Measurements from ENCODE around the gene MAEA. TPM values are rescaled to one million over a fixed set of nuclear protein-coding genes. Genes with fewer than 3 reads are reported as not detected.

MAEA gene
- total and polyA plus RNA-seq, 10 of the 15 experiments (the other 5 are each of a cell fraction or from before 2014, with no cell fraction given): 3.6 to 67.1 (median 54.6) TPM

GRCh38 chr4:1250921-1251772 is 38.5 kb upstream of the MAEA start (continued):
- TF ChIP-seq PAX5 (IDR thresholded peaks at IDR 0.05; ENCODE audit: borderline replicate concordance, low read depth, low read length): no peak
- no peak for TF ChIP-seq ZNF274 (IDR thresholded peaks at IDR 0.05; ENCODE audit: insufficient read depth, insufficient read length)
- no peak for TF ChIP-seq SIN3A (IDR thresholded peaks at IDR 0.05; ENCODE audit: low read depth, low read length)

- peaks cover 12% of the 10 kb centered on the region for H3K4me1 ChIP-seq (ENCODE audit: control insufficient read depth, insufficient read depth, low read length)
These were observed 38.0 kb upstream of the MAEA start for GRCh38 chr4:1251773-1252066.

More at GRCh38 chr4:1251773-1252066, 38.0 kb upstream of the MAEA start:
- 96% methylated on average over 11 of the region's 11 CpGs for WGBS (ENCODE audit: insufficient coverage, insufficient replicate concordance, low lambda C conversion rate, missing lambda C conversion rate)
- ChIA-PET RAD21 (ENCODE audit: unreplicated experiment) (interaction anchor here (1.9 kb wide), 1 partner anchor 95 kb away, joined by 10 read pairs; the partner anchor contains the start of gene UVSSA), CTCF (interaction anchor here (1.4 kb wide), 1 partner anchor 9 kb away, joined by 4 read pairs; no protein-coding TSS in a partner anchor), POLR2A (interaction anchor here (1.5 to 6.2 kb wide), 2 partner anchors 14 to 95 kb away, joined by 6 to 42 read pairs; partner anchors contain the start of gene UVSSA), SMC1A (ENCODE audit: uncharacterized antibody, unreplicated experiment) (no interaction called here)
- no peak for FAIRE-seq
- H3K9ac ChIP-seq (ENCODE audit: control insufficient read depth, insufficient read depth, low read length): no peak overlapping the region
- no peaks in the 10 kb centered on the region for H4K20me1 ChIP-seq (ENCODE audit: control insufficient read depth, insufficient read depth)
- peaks cover 27% of the 10 kb centered on the region for H3K79me2 ChIP-seq (ENCODE audit: control insufficient read depth, insufficient read depth, low read length)
- H3K36me3 ChIP-seq (ENCODE audit: control insufficient read depth in 2 of 2, insufficient read depth in 2 of 2, low read length in 1 of 2): peaks cover 0 to 4% of the 10 kb centered on the region in 2 experiments; a peak in 2 of 4 replicates
- H2AFZ ChIP-seq (ENCODE audit: control insufficient read depth, low read depth, low read length): no peak overlapping the region
- intact Hi-C loops (cut with micrococcal nuclease; ENCODE audit: unreplicated experiment) (no loop called here), in situ Hi-C loops (cut with MboI) (loop anchor here (5.0 kb wide), 1 partner anchor 101 kb away; no protein-coding TSS in a partner anchor)
- peaks cover 19% of the 10 kb centered on the region; the same call in 2 of the 3 replicates for H3K9me3 ChIP-seq (replicated peaks; ENCODE audit: control insufficient read depth, insufficient read depth, low read length)
- H3K4me2 ChIP-seq (ENCODE audit: control insufficient read depth, insufficient read depth): no peak overlapping the region
- H3K4me3 ChIP-seq: no peak overlapping the region
- DNase-seq (ENCODE audit: low read depth, low spot score): no peak
- no peak overlapping the region for H3K27ac ChIP-seq (ENCODE audit: control insufficient read depth, insufficient read depth)
- ATAC-seq: no peak
- H3K27me3 ChIP-seq (replicated peaks in 1 of 2; ENCODE audit: control insufficient read depth in 2 of 2, insufficient read depth in 2 of 2, low read length in 1 of 2): no peaks in the 10 kb centered on the region
- BruUV-seq (replicated peaks): no TSS peak
- TF ChIP-seq CTCF (IDR thresholded peaks at IDR 0.05 in 2 of 3, conservative IDR thresholded peaks at IDR 0.05 in 1 of 3; ENCODE audit: control insufficient read depth in 2 of 3, extremely low read depth in 1 of 3, insufficient read depth in 1 of 3, low read depth in 3 of 3, low read length in 3 of 3) (no peak), FOXM1 (IDR thresholded peaks at IDR 0.05; ENCODE audit: low read depth, low read length) (no peak), RUNX3 (IDR thresholded peaks at IDR 0.05; ENCODE audit: low read length) (no peak), NRF1 (conservative IDR thresholded peaks at IDR 0.05; ENCODE audit: low read depth, low read length) (no peak), CEBPB (IDR thresholded peaks at IDR 0.05; ENCODE audit: borderline replicate concordance in 1 of 2, low read depth in 2 of 2, low read length in 2 of 2) (no peak), SMAD5 (IDR thresholded peaks at IDR 0.05; ENCODE audit: low read depth) (no peak), ZSCAN29 (IDR thresholded peaks at IDR 0.05) (no peak), WRNIP1 (IDR thresholded peaks at IDR 0.05; ENCODE audit: borderline replicate concordance, low read depth, low read length) (no peak)

All from GM12878 (cell line).